MM.1S (cell line): Measurements from ENCODE around the gene CCDC146.

Experiments
- CTCF ChIP-seq: fragments of 300-600 bp; sonication (generic); IDR thresholded peaks from 2 replicates; pipeline ENCODE4 v1.5.1; 2016; ENCODE audit warnings: antibody characterized with exemption, low read length, mixed read lengths
- EZH2 ChIP-seq: fragments of 300-600 bp; sonication (generic); optimal IDR thresholded peaks from 2 replicates; pipeline ENCODE3; 2017; ENCODE audit warnings: low read depth, mild to moderate bottlenecking, antibody characterized with exemption, low read length, mixed read lengths

GRCh38 chr7:77265666-77266065 is 143.3 kb downstream of the CCDC146 start:
- TF ChIP-seq CTCF, result no peak
- TF ChIP-seq EZH2, result no peak
